Calu3 (cell line): ENCODE data around the gene SYNE1. TPM values are rescaled to one million over a fixed set of nuclear protein-coding genes. Genes with fewer than 3 reads are reported as not detected.

Source experiments
- BruUV-seq: library from RNA; stranded (reverse); fragments of 400-500 nt; replicated peaks from 2 replicates; lab custom pipeline; 2021; lab: Mats Ljungman, UMichigan
- CTCF ChIA-PET: fragments of 300-600 bp; sonication (Branson Sonifier 250); formaldehyde crosslinking; loops from one replicate; lab custom pipeline; 2022; ENCODE audit warnings: antibody characterized with exemption; lab: Charles Lee
- DNase-seq: peaks from one replicate; pipeline ENCODE4 v3.0.0; 2022
- H3K27ac Mint-ChIP-seq: one replicate; pipeline ENCODE4 v1.8.0; 2022; ENCODE audit warnings: mixed read lengths; ENCODE audit not compliant: unreplicated experiment
- H3K27me3 Mint-ChIP-seq: one replicate; pipeline ENCODE4 v1.8.0; 2022; ENCODE audit warnings: mixed read lengths; ENCODE audit not compliant: unreplicated experiment
- H3K36me3 Mint-ChIP-seq: one replicate; pipeline ENCODE4 v1.8.0; 2022; ENCODE audit warnings: mild to moderate bottlenecking, moderate library complexity, mixed read lengths; ENCODE audit not compliant: insufficient read depth, unreplicated experiment
- H3K4me1 Mint-ChIP-seq: one replicate; pipeline ENCODE4 v1.8.0; 2022; ENCODE audit warnings: mild to moderate bottlenecking, low read depth, mixed read lengths; ENCODE audit not compliant: unreplicated experiment
- H3K4me3 Mint-ChIP-seq: one replicate; pipeline ENCODE4 v1.8.0; 2022; ENCODE audit warnings: mild to moderate bottlenecking, low read depth, moderate library complexity, mixed read lengths; ENCODE audit not compliant: unreplicated experiment
- H3K9me3 Mint-ChIP-seq: one replicate; pipeline ENCODE4 v1.8.0; 2022; ENCODE audit warnings: low read depth, mixed read lengths; ENCODE audit not compliant: unreplicated experiment
- CTCF ChIP-seq: fragments of 200-600 bp; IDR thresholded peaks from one replicate; pipeline ENCODE4 v1.8.0; 2022; ENCODE audit warnings: antibody characterized with exemption; ENCODE audit not compliant: unreplicated experiment
- intact Hi-C: fragments of 100-400 bp; cut with micrococcal nuclease; formaldehyde crosslinking; loops from one replicate; pipeline ENCODE4 v1.10.0; 2022; ENCODE audit not compliant: unreplicated experiment
- total RNA-seq: library from RNA; stranded (reverse); gene quantifications from 2 replicates; pipeline ENCODE4 v1.2.3, GENCODE V29; 2022

SYNE1 gene
- total RNA-seq, 1 experiment from 2014 or later, result 28.1 TPM

GRCh38 chr6:152680879-152681517 lies 43.8 kb upstream of the SYNE1 start:
- TF ChIP-seq CTCF, result no peak
- Mint-ChIP-seq H3K4me3 (no peak overlapping the region), H3K27me3 (no peaks in the 10 kb centered on the region), H3K27ac (no peak overlapping the region), H3K36me3 (no peaks in the 10 kb centered on the region), H3K4me1 (no peaks in the 10 kb centered on the region), H3K9me3 (no peaks in the 10 kb centered on the region)
- BruUV-seq, result no TSS peak
- no peak for DNase-seq
- CTCF ChIA-PET, result no interaction called here
- intact Hi-C loops, result no loop called here

- no peak overlapping the region for H3K4me3 Mint-ChIP-seq
Observed at GRCh38 chr6:152680151-152680550, 43.0 kb upstream of the SYNE1 start.

DNA sequence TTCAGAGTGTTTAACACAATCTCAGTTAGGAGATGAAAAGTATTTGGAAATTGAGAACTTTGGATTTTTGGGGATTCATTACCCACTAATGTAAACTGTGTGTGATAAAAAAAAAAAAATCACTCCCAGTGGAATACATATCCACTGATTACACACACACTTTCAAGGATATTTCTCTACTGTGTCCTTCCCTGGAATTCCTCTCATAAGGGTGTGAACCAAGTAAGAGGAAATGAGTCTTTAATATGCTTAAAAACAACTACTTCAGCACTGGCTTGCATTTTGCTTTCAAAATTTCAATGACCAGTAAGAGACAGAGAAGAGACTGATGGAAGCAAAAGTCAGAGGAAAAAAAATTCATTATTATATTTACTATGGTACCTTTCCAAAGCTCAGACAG lies 36.1 kb upstream of the SYNE1 start:
- CTCF ChIA-PET, result no interaction called here
- H3K36me3 Mint-ChIP-seq, result no peaks in the 10 kb centered on the region
- no peaks in the 10 kb centered on the region for H3K27me3 Mint-ChIP-seq
- intact Hi-C loops, result loop anchor here (10.0 kb wide), 1 partner anchor 188 kb away; no protein-coding TSS in a partner anchor
- H3K9me3 Mint-ChIP-seq, result no peaks in the 10 kb centered on the region
- H3K4me1 Mint-ChIP-seq, result no peaks in the 10 kb centered on the region
- H3K4me3 Mint-ChIP-seq, result no peak overlapping the region
- no peak for TF ChIP-seq CTCF
- DNase-seq, result no peak
- H3K27ac Mint-ChIP-seq, result no peak overlapping the region
- BruUV-seq, result no TSS peak

More at GRCh38 chr6:152680151-152680550, 43.0 kb upstream of the SYNE1 start:
- TF ChIP-seq CTCF, result no peak
- no TSS peak for BruUV-seq
- Mint-ChIP-seq H3K27ac (no peak overlapping the region), H3K4me1 (no peaks in the 10 kb centered on the region), H3K9me3 (no peaks in the 10 kb centered on the region), H3K36me3 (no peaks in the 10 kb centered on the region), H3K27me3 (no peaks in the 10 kb centered on the region)
- intact Hi-C loops, result no loop called here
- CTCF ChIA-PET, result no interaction called here
- no peak for DNase-seq

DNA sequence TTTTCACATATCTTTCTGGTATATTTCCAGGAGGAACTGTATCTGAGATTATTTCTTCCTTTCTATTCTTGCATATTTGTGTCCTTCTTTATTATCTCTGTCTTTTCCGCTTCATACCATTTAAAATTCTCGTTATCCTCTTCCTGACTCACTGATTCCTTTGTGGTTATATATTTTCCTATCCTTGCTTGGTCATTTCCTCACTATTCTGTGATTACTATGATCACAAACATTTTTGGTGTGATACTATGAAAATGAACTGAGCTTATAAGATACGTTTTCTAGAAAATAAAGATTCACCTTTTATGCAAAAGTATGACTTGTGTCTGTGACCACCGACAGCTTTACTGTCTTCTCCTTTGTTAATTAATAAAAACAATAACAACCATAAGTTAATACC lies 34.0 kb upstream of the SYNE1 start:
- Mint-ChIP-seq H3K27ac (no peak overlapping the region), H3K9me3 (no peaks in the 10 kb centered on the region), H3K4me3 (no peak overlapping the region), H3K27me3 (no peaks in the 10 kb centered on the region), H3K36me3 (no peaks in the 10 kb centered on the region), H3K4me1 (no peaks in the 10 kb centered on the region)
- intact Hi-C loops, result loop anchor here (10.0 kb wide), 1 partner anchor 186 kb away; no protein-coding TSS in a partner anchor
- DNase-seq, result no peak
- CTCF ChIA-PET, result no interaction called here
- no peak for TF ChIP-seq CTCF
- BruUV-seq, result no TSS peak
